K562 (cell line): Measurements from ENCODE around the gene EXOC6. TPM values are rescaled to one million over a fixed set of nuclear protein-coding genes. Genes with fewer than 3 reads are reported as not detected.

Experiments
- ATAC-seq: fragments of 200-7000 bp; cut with Tn5 transposase; 3 replicates; pipeline ENCODE4 v1.9.1; 2020; ENCODE audit warnings: moderate library complexity
- BruUV-seq: library from RNA; stranded (reverse); fragments of 400-500 nt; replicated peaks from 2 replicates; lab custom pipeline; 2021; lab: Mats Ljungman, UMichigan
- CTCF ChIA-PET: fragments of 300-600 bp; formaldehyde crosslinking; extraction: SDS; loops from one replicate; lab custom pipeline; 2021; ENCODE audit warnings: low intra/inter-chr PET ratio; lab: Yijun Ruan, JAX
- POLR2A ChIA-PET: fragments of 300-600, 350-650 bp; sonication (Branson Sonifier 250); formaldehyde crosslinking; extraction: SDS; loops from one replicate; lab custom pipeline; 2021; ENCODE audit warnings: antibody characterized with exemption, inconsistent platforms; lab: Yijun Ruan, JAX
- DNase-seq, 4 experiments: peaks; one replicate each; pipeline versions ENCODE4 v3.0.0 to v3.0.0-alpha.2; 2011 to 2018; ENCODE audit warnings: low spot score in 3 of 4, mixed read lengths in 3 of 4; ENCODE audit errors: extremely low read depth in 1 of 4
- FAIRE-seq: peaks from 2 replicates; lab custom pipeline; 2011; peaks lifted over from hg19 to GRCh38; lab: Jason Lieb, UNC
- H2AFZ ChIP-seq: 2 replicates; pipeline ENCODE4 v1.6.0; 2011; ENCODE audit warnings: low read depth, low read length, control low read depth, inconsistent platforms
- H3K27ac ChIP-seq: fragments of 200-600 bp; 3 replicates; pipeline ENCODE4 v1.8.0; 2011; ENCODE audit warnings: low read depth, mild to moderate bottlenecking, control low read depth, inconsistent platforms, low read length, moderate library complexity, mixed read lengths; ENCODE audit errors: extremely low read depth
- H3K27me3 ChIP-seq, 2 experiments: fragments of 300-600 bp in 1 of 2; 2 replicates in 1 of 2; 3 replicates in 1 of 2; pipeline versions ENCODE4 v1.6.0 to v1.8.0; 2011; ENCODE audit warnings: inconsistent platforms in 2 of 2, low read length in 2 of 2, mild to moderate bottlenecking in 1 of 2, mixed read lengths in 1 of 2, moderate library complexity in 1 of 2; ENCODE audit not compliant: control insufficient read depth in 2 of 2, insufficient read depth in 2 of 2
- H3K36me3 ChIP-seq: fragments of 300-600 bp; 3 replicates; pipeline ENCODE4 v1.8.0; 2011; ENCODE audit warnings: mild to moderate bottlenecking, low read length, inconsistent platforms; ENCODE audit not compliant: control insufficient read depth, insufficient read depth
- H3K4me1 ChIP-seq, 2 experiments: fragments of 200-600 bp in 1 of 2; replicated peaks in 1 of 2; 2 replicates in 1 of 2; 3 replicates in 1 of 2; pipeline versions ENCODE4 v1.5.1 to v1.8.0; 2011; ENCODE audit warnings: inconsistent platforms in 2 of 2, low read length in 2 of 2, mild to moderate bottlenecking in 1 of 2, mixed read lengths in 1 of 2, moderate library complexity in 1 of 2; ENCODE audit not compliant: control insufficient read depth in 2 of 2, insufficient read depth in 2 of 2
- H3K4me2 ChIP-seq: 2 replicates; pipeline ENCODE4 v1.6.1; 2011; ENCODE audit warnings: low read length, control low read depth, inconsistent platforms, mixed read lengths; ENCODE audit not compliant: insufficient read depth
- H3K4me3 ChIP-seq: fragments of 200-600 bp; sonication (generic), shearing (Covaris generic); 2 replicates; pipeline ENCODE4 v1.5.1; 2016; ENCODE audit warnings: control low read depth, inconsistent platforms
- H3K79me2 ChIP-seq: fragments of 200-600 bp; 3 replicates; pipeline ENCODE4 v1.8.0; 2011; ENCODE audit warnings: low read length, inconsistent platforms; ENCODE audit not compliant: control insufficient read depth, insufficient read depth
- H3K9ac ChIP-seq, 2 experiments: 2 replicates each; pipeline versions ENCODE4 v1.6.0 to v1.6.1; 2011; ENCODE audit warnings: low read depth in 2 of 2, low read length in 2 of 2, control low read depth in 1 of 2, inconsistent platforms in 1 of 2, mild to moderate bottlenecking in 1 of 2, mixed read lengths in 1 of 2; ENCODE audit not compliant: insufficient read depth in 1 of 2
- H3K9me1 ChIP-seq: one replicate; pipeline ENCODE4 v1.6.0; 2011; ENCODE audit warnings: inconsistent platforms, mild to moderate bottlenecking, low read length, moderate library complexity; ENCODE audit not compliant: control insufficient read depth, insufficient read depth
- H3K9me3 ChIP-seq: replicated peaks from 2 replicates; pipeline ENCODE4 v1.5.1; 2011; ENCODE audit warnings: low read depth, low read length, inconsistent platforms; ENCODE audit not compliant: control insufficient read depth, insufficient read depth
- H4K20me1 ChIP-seq: replicated peaks from 2 replicates; pipeline ENCODE4 v1.6.1; 2011; ENCODE audit warnings: low read length, inconsistent platforms, mixed read lengths; ENCODE audit not compliant: control insufficient read depth, insufficient read depth
- ATF1 ChIP-seq, 2 experiments: fragments of 450-650 bp in 1 of 2; IDR thresholded peaks; 2 replicates each; pipeline ENCODE4 v1.6.1; 2016; ENCODE audit warnings: missing compliant biosample characterization in 1 of 2, missing genetic modification characterization in 1 of 2
- IFI16 ChIP-seq: fragments of 250-450 bp; sonication (Bioruptor Pico); IDR thresholded peaks from 2 replicates; pipeline ENCODE4 v2.1.2; 2022; ENCODE audit warnings: mild to moderate bottlenecking, inconsistent platforms
- MAFG ChIP-seq: fragments of 450-650 bp; conservative IDR thresholded peaks from 2 replicates; pipeline ENCODE4 v1.6.1; 2016; ENCODE audit warnings: missing genetic modification characterization, missing compliant biosample characterization
- RCOR1 ChIP-seq, 2 experiments: IDR thresholded peaks; 2 replicates each; pipeline ENCODE4 v1.6.1; 2012; ENCODE audit warnings: low read depth in 2 of 2, low read length in 2 of 2, borderline replicate concordance in 1 of 2, improper control_type of control experiment in 1 of 2
- SRSF3 ChIP-seq: fragments of 200-400 bp; formaldehyde crosslinking; IDR thresholded peaks from 2 replicates; pipeline ENCODE4 v1.6.1; 2016; ENCODE audit warnings: mild to moderate bottlenecking, low read length, moderate library complexity; ENCODE audit not compliant: insufficient read depth
- TCF7L2 ChIP-seq: fragments of 150-350 bp; IDR thresholded peaks from 2 replicates; pipeline ENCODE4 v1.6.1; 2016; ENCODE audit warnings: low read depth, mild to moderate bottlenecking, low read length, moderate library complexity
- ZNF57 ChIP-seq: fragments of 450-650 bp; formaldehyde crosslinking; IDR thresholded peaks from 2 replicates; pipeline ENCODE4 v1.4.0; 2020; ENCODE audit warnings: mild to moderate bottlenecking, moderate library complexity
- WGBS: fragments of 100-300 bp; shearing (Covaris generic); methylation state at CpG from one replicate; pipeline ENCODE4 v1.1.6; 2016; ENCODE audit warnings: low coverage, mixed read lengths; ENCODE audit not compliant: insufficient coverage; ENCODE audit errors: missing lambda C conversion rate; 5-methylcytosine and 5-hydroxymethylcytosine counted together
- in situ Hi-C: fragments of 300-500 bp; cut with MboI; formaldehyde crosslinking; loops from 4 replicates; pipeline ENCODE4 v1.15.0; 2018; ENCODE audit warnings: inconsistent platforms, mixed read lengths
- intact Hi-C: fragments of 100-400 bp; cut with micrococcal nuclease; formaldehyde crosslinking; loops from 2 replicates; pipeline ENCODE4 v1.14.2; 2022
- polyA plus RNA-seq, 8 experiments: library from polyadenylated mRNA; depleted of rRNA in 4 of 8; stranded (reverse) in 5 of 8; unstranded in 3 of 8; fragments of >200 nt; fragmentation: Nextera tagmentation in 2 of 8; fragmentation: Illumina TruSeq in 1 of 8; extraction: Ambion mirVana in 2 of 8; extraction: Trizol in 1 of 8; gene quantifications; 2 replicates each; pipeline versions ENCODE4 v1.2.1 to v1.2.3, GENCODE V29; 2011 to 2014; ENCODE audit warnings: inconsistent platforms in 1 of 8, missing spikeins in 1 of 8
- total RNA-seq, 7 experiments: library from RNA; depleted of rRNA in 6 of 7; stranded (reverse); fragments of >200 nt in 6 of 7; fragmentation: Illumina TruSeq in 2 of 7; extraction: Trizol in 2 of 7; gene quantifications; 2 replicates each; pipeline versions ENCODE4 v1.2.1 to v1.2.3, GENCODE V29; 2011 to 2021; ENCODE audit warnings: low replicate concordance in 1 of 7
- TF ChIP-seq, protein P1 (sequence below): sonication (generic); formaldehyde crosslinking; IDR thresholded peaks from 2 replicates; pipeline ENCODE4 v1.8.1; 2023; ENCODE audit warnings: mild to moderate bottlenecking, missing genetic modification reagents
- TF ChIP-seq, protein P2 (sequence below): IDR thresholded peaks from 2 replicates; pipeline ENCODE4 v1.6.1; 2011; ENCODE audit warnings: borderline replicate concordance, low read depth, mild to moderate bottlenecking, moderate library complexity, low read length; ENCODE audit not compliant: insufficient read depth, poor library complexity, severe bottlenecking
- TF ChIP-seq, protein P3 (sequence below): fragments of 200-800 bp; sonication (Bioruptor generic); IDR thresholded peaks from 2 replicates; pipeline ENCODE4 v1.6.1; 2016; ENCODE audit warnings: missing genetic modification characterization, missing compliant biosample characterization
- TF ChIP-seq, protein P4 (sequence below): IDR thresholded peaks from 2 replicates; pipeline ENCODE4 v1.6.1; 2014; ENCODE audit warnings: antibody characterized with exemption

The EXOC6 gene
- total and polyA plus RNA-seq, 9 of the 15 experiments (the other 6 are each of a cell fraction or from before 2014, with no cell fraction given): 13.9 to 42.8 (median 24.9) TPM

DNA sequence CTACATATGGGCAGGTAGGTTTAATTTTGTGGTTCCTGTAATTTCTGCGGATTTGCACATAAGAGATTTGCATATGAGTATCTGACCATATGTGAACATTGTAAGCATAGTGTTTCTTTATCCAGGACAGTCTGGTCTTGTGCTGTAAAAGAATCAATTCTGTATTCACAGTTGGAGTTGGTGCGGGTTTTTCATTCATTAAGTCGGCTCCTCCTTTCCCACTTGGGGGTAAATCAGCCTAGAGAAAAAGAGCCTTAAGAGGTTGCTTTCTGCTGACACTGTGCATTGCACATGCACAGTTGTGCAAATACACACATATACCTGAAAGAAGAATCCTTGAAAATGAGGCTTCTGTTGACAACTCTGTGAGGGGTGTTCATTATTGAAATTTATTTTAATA, 206.2 kb downstream of the EXOC6 start:
- 98% methylated on average over 3 of the region's 3 CpGs for WGBS
- TF ChIP-seq RCOR1 (IDR thresholded peaks at IDR 0.05; ENCODE audit: borderline replicate concordance in 1 of 2, low read depth in 2 of 2, low read length in 2 of 2) (no peak), ZNF57 (CRISPR knock-in tag) (no peak), TCF7L2 (no peak), IFI16 (CRISPR knock-in tag) (no peak), ATF1 (CRISPR knock-in tag; IDR thresholded peaks at IDR 0.05) (no peak), ATF1 (tag; IDR thresholded peaks at IDR 0.05) (no peak), SRSF3 (no peak), MAFG (no peak)
- TF ChIP-seq, protein P1, sequence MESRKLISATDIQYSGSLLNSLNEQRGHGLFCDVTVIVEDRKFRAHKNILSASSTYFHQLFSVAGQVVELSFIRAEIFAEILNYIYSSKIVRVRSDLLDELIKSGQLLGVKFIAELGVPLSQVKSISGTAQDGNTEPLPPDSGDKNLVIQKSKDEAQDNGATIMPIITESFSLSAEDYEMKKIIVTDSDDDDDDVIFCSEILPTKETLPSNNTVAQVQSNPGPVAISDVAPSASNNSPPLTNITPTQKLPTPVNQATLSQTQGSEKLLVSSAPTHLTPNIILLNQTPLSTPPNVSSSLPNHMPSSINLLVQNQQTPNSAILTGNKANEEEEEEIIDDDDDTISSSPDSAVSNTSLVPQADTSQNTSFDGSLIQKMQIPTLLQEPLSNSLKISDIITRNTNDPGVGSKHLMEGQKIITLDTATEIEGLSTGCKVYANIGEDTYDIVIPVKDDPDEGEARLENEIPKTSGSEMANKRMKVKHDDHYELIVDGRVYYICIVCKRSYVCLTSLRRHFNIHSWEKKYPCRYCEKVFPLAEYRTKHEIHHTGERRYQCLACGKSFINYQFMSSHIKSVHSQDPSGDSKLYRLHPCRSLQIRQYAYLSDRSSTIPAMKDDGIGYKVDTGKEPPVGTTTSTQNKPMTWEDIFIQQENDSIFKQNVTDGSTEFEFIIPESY: no peak
- TF ChIP-seq, protein P2, sequence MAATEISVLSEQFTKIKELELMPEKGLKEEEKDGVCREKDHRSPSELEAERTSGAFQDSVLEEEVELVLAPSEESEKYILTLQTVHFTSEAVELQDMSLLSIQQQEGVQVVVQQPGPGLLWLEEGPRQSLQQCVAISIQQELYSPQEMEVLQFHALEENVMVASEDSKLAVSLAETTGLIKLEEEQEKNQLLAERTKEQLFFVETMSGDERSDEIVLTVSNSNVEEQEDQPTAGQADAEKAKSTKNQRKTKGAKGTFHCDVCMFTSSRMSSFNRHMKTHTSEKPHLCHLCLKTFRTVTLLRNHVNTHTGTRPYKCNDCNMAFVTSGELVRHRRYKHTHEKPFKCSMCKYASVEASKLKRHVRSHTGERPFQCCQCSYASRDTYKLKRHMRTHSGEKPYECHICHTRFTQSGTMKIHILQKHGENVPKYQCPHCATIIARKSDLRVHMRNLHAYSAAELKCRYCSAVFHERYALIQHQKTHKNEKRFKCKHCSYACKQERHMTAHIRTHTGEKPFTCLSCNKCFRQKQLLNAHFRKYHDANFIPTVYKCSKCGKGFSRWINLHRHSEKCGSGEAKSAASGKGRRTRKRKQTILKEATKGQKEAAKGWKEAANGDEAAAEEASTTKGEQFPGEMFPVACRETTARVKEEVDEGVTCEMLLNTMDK: no peak
- TF ChIP-seq, protein P3, sequence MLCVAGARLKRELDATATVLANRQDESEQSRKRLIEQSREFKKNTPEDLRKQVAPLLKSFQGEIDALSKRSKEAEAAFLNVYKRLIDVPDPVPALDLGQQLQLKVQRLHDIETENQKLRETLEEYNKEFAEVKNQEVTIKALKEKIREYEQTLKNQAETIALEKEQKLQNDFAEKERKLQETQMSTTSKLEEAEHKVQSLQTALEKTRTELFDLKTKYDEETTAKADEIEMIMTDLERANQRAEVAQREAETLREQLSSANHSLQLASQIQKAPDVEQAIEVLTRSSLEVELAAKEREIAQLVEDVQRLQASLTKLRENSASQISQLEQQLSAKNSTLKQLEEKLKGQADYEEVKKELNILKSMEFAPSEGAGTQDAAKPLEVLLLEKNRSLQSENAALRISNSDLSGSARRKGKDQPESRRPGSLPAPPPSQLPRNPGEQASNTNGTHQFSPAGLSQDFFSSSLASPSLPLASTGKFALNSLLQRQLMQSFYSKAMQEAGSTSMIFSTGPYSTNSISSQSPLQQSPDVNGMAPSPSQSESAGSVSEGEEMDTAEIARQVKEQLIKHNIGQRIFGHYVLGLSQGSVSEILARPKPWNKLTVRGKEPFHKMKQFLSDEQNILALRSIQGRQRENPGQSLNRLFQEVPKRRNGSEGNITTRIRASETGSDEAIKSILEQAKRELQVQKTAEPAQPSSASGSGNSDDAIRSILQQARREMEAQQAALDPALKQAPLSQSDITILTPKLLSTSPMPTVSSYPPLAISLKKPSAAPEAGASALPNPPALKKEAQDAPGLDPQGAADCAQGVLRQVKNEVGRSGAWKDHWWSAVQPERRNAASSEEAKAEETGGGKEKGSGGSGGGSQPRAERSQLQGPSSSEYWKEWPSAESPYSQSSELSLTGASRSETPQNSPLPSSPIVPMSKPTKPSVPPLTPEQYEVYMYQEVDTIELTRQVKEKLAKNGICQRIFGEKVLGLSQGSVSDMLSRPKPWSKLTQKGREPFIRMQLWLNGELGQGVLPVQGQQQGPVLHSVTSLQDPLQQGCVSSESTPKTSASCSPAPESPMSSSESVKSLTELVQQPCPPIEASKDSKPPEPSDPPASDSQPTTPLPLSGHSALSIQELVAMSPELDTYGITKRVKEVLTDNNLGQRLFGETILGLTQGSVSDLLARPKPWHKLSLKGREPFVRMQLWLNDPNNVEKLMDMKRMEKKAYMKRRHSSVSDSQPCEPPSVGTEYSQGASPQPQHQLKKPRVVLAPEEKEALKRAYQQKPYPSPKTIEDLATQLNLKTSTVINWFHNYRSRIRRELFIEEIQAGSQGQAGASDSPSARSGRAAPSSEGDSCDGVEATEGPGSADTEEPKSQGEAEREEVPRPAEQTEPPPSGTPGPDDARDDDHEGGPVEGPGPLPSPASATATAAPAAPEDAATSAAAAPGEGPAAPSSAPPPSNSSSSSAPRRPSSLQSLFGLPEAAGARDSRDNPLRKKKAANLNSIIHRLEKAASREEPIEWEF (CRISPR knock-in tag): no peak
- TF ChIP-seq, protein P4, sequence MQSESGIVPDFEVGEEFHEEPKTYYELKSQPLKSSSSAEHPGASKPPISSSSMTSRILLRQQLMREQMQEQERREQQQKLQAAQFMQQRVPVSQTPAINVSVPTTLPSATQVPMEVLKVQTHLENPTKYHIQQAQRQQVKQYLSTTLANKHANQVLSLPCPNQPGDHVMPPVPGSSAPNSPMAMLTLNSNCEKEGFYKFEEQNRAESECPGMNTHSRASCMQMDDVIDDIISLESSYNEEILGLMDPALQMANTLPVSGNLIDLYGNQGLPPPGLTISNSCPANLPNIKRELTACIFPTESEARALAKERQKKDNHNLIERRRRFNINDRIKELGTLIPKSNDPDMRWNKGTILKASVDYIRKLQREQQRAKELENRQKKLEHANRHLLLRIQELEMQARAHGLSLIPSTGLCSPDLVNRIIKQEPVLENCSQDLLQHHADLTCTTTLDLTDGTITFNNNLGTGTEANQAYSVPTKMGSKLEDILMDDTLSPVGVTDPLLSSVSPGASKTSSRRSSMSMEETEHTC: no peak

More for the DNA sequence above, 206.2 kb downstream of the EXOC6 start:
- no peaks in the 10 kb centered on the region for H3K27me3 ChIP-seq
- H3K9ac ChIP-seq: no peak overlapping the region
- no peaks in the 10 kb centered on the region for H4K20me1 ChIP-seq
- ATAC-seq (no peak), FAIRE-seq (no peak), DNase-seq (no peak)
- no TSS peak for BruUV-seq
- H2AFZ ChIP-seq: no peak overlapping the region
- ChIA-PET POLR2A (no interaction called here), CTCF (no interaction called here)
- no peaks in the 10 kb centered on the region for H3K79me2 ChIP-seq
- intact Hi-C loops (no loop called here), in situ Hi-C loops (no loop called here)
- 0 out of 2 replicates have a peak, but pooled peaks cover 3% of the 10 kb centered on the region for H3K9me3 ChIP-seq
- no peak overlapping the region for H3K4me3 ChIP-seq
- no peak overlapping the region for H3K27ac ChIP-seq
- H3K9me1 ChIP-seq: no peaks in the 10 kb centered on the region
- H3K36me3 ChIP-seq: peaks cover 20% of the 10 kb centered on the region; the same call in 2 of the 3 replicates
- H3K4me1 ChIP-seq: no peaks in the 10 kb centered on the region
- no peak overlapping the region for H3K4me2 ChIP-seq
